ENCODE measurements around the gene MRPL58.

Gene MRPL58

DNA sequence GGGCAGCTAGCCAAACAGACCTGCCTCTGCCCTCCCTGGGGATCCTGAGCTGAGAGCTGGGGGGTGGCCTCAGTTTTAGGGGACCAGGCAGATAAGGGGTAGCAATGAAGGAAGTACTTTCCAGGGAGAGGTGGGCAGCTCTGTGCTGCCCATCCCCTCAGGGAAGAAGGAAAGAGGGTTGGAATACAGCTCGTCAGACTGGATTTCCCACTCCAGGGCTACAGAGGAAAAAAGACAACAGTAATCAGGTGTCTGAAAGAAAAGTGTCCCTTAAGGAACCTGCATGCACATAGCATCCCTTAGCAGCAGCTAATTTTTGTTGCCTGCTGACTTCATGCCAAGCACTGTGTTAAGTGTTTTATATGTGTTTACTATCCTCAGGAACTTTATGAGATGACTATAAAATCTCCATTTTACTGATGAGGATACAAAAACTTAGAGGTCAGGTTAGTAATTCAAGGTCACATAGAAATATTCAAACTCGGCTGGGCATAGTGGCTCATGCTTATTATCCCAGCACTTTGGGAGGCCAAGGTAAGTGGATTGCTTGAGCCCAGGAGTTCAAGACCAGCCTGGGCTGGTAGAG lies 3.2 kb upstream of the MRPL58 start:
- H3K27ac ChIP-seq: peak overlapping the region; percentile 99
- no peak for TF ChIP-seq ZFX (IDR thresholded peaks at IDR 0.05)
- TF ChIP-seq, protein P1, sequence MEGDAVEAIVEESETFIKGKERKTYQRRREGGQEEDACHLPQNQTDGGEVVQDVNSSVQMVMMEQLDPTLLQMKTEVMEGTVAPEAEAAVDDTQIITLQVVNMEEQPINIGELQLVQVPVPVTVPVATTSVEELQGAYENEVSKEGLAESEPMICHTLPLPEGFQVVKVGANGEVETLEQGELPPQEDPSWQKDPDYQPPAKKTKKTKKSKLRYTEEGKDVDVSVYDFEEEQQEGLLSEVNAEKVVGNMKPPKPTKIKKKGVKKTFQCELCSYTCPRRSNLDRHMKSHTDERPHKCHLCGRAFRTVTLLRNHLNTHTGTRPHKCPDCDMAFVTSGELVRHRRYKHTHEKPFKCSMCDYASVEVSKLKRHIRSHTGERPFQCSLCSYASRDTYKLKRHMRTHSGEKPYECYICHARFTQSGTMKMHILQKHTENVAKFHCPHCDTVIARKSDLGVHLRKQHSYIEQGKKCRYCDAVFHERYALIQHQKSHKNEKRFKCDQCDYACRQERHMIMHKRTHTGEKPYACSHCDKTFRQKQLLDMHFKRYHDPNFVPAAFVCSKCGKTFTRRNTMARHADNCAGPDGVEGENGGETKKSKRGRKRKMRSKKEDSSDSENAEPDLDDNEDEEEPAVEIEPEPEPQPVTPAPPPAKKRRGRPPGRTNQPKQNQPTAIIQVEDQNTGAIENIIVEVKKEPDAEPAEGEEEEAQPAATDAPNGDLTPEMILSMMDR (conservative IDR thresholded peaks at IDR 0.05): no peak

DNA sequence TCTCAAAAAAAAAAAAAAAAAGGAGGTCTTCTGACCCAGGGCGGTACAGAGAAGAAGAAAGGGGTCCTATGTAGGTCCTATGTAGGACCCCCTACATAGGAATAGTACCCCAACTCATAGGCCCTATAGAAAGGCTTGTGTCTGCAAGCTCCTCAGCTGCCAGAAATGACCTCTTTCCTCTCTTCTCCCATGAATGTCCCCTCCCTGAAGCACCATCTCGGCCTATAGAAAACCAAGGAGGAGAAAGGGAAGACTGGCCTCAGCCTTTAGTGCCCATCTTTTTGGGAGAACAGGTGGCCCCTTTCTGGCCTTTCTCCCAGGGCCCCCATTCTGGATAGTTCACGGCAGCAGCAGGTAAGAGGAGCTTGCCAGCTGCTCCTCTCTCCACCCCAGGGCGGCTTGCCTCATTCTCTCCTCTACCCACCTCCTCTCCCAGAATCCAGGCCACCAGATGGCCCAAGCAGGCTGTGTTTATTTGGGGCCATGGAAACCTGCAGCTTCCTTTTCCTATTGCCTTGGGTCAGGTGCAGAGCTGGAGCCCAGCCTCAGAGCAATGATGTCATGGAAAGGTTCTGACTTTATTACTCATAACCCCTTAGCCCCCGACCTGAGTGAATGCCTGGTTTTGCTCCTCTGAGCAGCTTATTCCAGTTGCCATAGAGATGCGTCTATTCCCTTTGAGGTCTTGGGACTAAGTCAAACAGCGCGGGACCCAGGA lies 1.6 kb upstream of the MRPL58 start:
- TF ChIP-seq ZFX (IDR thresholded peaks at IDR 0.05): no peak
- TF ChIP-seq, protein P1 (conservative IDR thresholded peaks at IDR 0.05): no peak
- H3K27ac ChIP-seq: peak overlapping the region; percentile 99

DNA sequence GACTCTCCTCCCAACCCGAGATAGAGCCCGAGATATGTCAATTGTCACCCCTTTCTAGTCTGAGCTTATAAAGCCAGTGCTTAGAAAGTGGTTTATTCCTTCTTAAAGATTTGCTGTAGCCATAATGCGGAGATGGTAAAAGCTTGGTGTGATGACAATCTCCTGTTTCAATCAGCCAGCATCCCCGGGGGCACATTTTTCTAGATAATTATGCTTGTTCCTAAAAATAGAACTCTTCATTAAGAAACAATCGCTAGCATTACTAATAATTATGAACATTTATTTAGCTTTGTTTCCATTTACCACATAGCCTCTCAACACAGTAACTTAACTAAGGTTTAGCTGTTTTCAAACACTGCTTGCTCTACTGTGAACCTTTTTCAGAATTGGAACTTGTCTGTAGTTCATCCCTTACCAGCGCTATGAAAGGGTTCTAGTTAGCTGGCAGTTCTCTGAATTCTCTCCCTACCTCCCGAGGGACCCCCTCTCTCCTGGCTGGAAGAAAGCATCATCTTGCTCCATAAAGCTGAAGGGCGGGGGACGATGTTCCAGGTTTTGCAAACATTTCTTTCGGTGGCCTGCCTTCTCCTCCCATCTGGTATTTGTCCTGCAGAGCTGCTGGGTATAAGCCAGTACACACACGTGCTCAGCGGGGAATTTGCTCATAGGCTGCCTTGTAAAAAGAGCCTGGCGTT lies 922 bp upstream of the MRPL58 start:
- H3K27ac ChIP-seq: peak overlapping the region; percentile 99
- TF ChIP-seq, protein P1 (conservative IDR thresholded peaks at IDR 0.05): no peak
- no peak for TF ChIP-seq ZFX (IDR thresholded peaks at IDR 0.05)

DNA sequence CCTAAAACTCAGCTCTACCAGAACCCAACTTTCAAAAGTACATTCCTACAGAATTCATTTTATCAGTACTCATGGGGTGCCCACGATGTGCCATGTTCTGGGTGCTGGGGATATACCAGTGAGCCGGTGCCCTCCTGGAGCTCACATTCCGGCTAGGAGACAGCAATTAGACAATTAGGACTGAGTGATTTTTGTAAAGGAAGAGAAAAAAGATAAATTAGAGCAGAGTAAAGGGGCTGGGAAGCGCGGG lies 449 bp upstream of the MRPL58 start:
- no peak for TF ChIP-seq ZFX (IDR thresholded peaks at IDR 0.05)
- TF ChIP-seq, protein P1 (conservative IDR thresholded peaks at IDR 0.05): no peak

DNA sequence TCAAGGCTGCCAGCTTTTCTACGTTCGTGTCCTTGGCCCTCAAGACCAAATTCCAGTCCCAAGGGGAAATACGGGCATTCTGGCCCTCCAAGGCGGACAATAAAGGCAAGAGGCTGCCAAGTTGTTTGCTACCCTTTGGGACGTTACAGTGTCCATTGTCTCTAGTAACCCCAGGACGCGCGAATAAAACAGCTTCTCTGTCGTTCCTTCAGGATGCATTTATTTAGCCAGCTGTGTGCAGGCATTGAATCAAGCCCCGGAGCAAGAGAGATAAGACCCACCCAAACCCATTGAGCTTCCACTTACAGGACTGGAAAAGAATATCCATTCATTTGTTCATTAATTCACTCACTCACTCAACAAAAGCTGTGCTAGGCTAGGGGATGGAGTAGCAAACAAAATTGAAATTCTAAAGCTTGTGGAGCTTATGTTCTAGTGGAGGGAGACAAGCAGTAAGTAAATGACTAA lies 656 bp downstream of the MRPL58 start:
- TF ChIP-seq, protein P1 (conservative IDR thresholded peaks at IDR 0.05): no peak
- TF ChIP-seq ZFX (IDR thresholded peaks at IDR 0.05): no peak
- H3K27ac ChIP-seq: peak overlapping the region; percentile 99

More for the DNA sequence above, 449 bp upstream of the MRPL58 start:
- peak overlapping the region; percentile 99 for H3K27ac ChIP-seq

DNA sequence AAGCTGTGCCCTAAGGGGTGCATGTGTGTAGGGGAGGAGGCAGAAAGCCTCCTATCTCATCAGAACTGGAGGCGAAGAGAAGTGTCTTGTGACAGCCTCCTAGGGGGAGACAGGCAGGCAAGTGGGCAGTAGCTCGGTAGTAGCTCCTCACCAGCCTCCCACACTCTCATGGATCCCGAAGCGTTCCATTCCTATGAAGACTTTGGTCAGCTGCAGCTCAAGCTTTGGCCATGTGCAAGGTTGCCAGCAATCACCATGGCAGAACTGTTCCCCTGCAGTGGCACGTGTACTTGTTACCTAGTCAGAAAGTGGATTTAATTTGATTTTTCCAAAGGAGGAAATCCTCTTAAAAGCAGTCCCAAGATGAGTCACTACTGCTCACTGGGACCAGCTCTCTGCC lies 6.7 kb downstream of the MRPL58 start:
- TF ChIP-seq, protein P1 (conservative IDR thresholded peaks at IDR 0.05): no peak
- no peak for TF ChIP-seq ZFX (IDR thresholded peaks at IDR 0.05)
- peak overlapping the region; percentile 75 for H3K27ac ChIP-seq

DNA sequence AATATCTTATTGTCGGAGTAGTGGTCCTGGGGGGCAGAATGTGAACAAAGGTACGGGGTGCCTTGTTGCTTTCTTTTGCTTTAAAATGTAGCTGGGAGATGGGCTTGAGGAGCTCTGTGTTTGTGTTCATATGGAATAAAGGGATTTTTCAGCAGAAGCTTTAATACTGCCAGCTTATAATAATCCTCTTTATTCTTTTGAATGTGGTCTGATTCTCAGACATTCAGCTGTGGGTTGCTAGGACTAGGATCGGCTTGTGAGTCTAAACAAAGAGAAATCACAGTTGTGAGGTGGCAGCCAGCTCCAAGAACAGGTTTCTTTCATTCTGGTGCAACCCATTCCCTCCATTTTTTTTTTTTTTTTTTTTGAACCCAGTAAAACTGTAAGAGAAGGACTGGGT lies 7.2 kb downstream of the MRPL58 start:
- peak overlapping the region; percentile 75 for H3K27ac ChIP-seq
- TF ChIP-seq, protein P1 (conservative IDR thresholded peaks at IDR 0.05): no peak
- TF ChIP-seq ZFX (IDR thresholded peaks at IDR 0.05): no peak
